HCT116 (cell line): ENCODE results near the gene DTNB.

Source experiments
- EZH2 ChIP-seq: fragments of 200-600 bp; sonication (generic); IDR thresholded peaks from 2 replicates; pipeline ENCODE4 v1.6.1; 2017; ENCODE audit warnings: antibody characterized with exemption, mixed run types
- JUND ChIP-seq: IDR thresholded peaks from 2 replicates; pipeline ENCODE4 v1.6.1; 2012
- POLR2A ChIP-seq: IDR thresholded peaks from 2 replicates; pipeline ENCODE4 v1.7.0; 2011; ENCODE audit warnings: borderline replicate concordance; ENCODE audit not compliant: insufficient read depth, insufficient read length; ENCODE audit errors: extremely low read depth
- POLR2AphosphoS5 ChIP-seq: IDR thresholded peaks from 2 replicates; pipeline ENCODE4 v1.6.1; 2011; ENCODE audit warnings: mild to moderate bottlenecking, low read depth, low read length, moderate library complexity
- RAD21 ChIP-seq: IDR thresholded peaks from 2 replicates; pipeline ENCODE4 v1.6.1; 2012; ENCODE audit warnings: low read depth, mild to moderate bottlenecking
- SIN3A ChIP-seq: IDR thresholded peaks from 2 replicates; pipeline ENCODE4 v1.6.1; 2012; ENCODE audit warnings: low read depth
- SRF ChIP-seq: IDR thresholded peaks from 2 replicates; pipeline ENCODE4 v1.6.1; 2012; ENCODE audit warnings: low read depth
- TCF7L2 ChIP-seq: IDR thresholded peaks from 2 replicates; pipeline ENCODE4 v1.7.0; 2011; ENCODE audit warnings: borderline replicate concordance, inconsistent platforms; ENCODE audit not compliant: insufficient read depth, insufficient read length; ENCODE audit errors: extremely low read depth
- YY1 ChIP-seq: IDR thresholded peaks from 2 replicates; pipeline ENCODE4 v1.6.1; 2011; ENCODE audit warnings: low read length, low read depth, moderate library complexity, mild to moderate bottlenecking; ENCODE audit not compliant: insufficient replicate concordance; ENCODE audit errors: extremely low read depth
- TF ChIP-seq, protein P1 (sequence below), 3 experiments: fragments of 200-600 bp in 1 of 3; sonication (generic) in 1 of 3; IDR thresholded peaks in 2 of 3; conservative IDR thresholded peaks in 1 of 3; 2 replicates each; pipeline ENCODE4 v1.5.1; 2012 to 2017; ENCODE audit warnings: low read depth in 2 of 3, low read length in 2 of 3, antibody characterized with exemption in 1 of 3, borderline replicate concordance in 1 of 3, control low read depth in 1 of 3, mild to moderate bottlenecking in 1 of 3, mixed read lengths in 1 of 3, mixed run types in 1 of 3, moderate library complexity in 1 of 3; ENCODE audit not compliant: insufficient read depth in 1 of 3
- TF ChIP-seq, protein P2 (sequence below): IDR thresholded peaks from 2 replicates; pipeline ENCODE4 v1.6.1; 2012

DNA sequence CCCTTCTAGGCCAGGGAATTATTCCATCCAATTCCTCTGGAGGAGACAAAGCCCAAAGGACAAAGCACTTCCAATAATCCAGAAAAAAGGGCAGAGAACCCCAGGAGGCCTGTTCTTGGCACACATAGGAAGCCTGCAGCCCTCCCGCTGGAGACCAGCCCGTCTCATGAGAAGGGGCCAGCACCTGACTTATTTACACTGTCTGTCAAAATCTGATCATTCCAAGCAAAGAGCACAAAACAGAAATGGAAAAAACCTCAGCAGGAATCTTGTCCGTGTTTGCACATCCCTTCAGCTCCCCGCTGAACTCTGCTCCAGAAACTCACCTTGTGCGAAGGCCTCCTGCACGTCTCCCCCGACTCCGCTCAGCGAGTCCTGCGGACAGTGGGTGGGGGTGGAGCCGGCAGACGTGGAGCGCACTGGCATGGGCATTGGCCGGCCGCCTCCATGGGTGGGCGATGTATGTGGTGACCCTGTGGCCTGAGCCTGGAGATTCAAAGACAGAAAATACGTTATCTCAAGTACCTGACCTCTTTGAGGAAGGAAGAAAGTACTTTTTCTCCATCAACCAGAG is 285.4 kb downstream of the DTNB start:
- TF ChIP-seq, protein P1, sequence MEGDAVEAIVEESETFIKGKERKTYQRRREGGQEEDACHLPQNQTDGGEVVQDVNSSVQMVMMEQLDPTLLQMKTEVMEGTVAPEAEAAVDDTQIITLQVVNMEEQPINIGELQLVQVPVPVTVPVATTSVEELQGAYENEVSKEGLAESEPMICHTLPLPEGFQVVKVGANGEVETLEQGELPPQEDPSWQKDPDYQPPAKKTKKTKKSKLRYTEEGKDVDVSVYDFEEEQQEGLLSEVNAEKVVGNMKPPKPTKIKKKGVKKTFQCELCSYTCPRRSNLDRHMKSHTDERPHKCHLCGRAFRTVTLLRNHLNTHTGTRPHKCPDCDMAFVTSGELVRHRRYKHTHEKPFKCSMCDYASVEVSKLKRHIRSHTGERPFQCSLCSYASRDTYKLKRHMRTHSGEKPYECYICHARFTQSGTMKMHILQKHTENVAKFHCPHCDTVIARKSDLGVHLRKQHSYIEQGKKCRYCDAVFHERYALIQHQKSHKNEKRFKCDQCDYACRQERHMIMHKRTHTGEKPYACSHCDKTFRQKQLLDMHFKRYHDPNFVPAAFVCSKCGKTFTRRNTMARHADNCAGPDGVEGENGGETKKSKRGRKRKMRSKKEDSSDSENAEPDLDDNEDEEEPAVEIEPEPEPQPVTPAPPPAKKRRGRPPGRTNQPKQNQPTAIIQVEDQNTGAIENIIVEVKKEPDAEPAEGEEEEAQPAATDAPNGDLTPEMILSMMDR (IDR thresholded peaks at IDR 0.05 in 2 of 3, conservative IDR thresholded peaks at IDR 0.05 in 1 of 3; ENCODE audit: borderline replicate concordance in 1 of 3, insufficient read depth in 1 of 3, low read depth in 2 of 3, low read length in 2 of 3): no peak
- TF ChIP-seq JUND: no peak
- no peak for TF ChIP-seq YY1
- no peak for TF ChIP-seq POLR2AphosphoS5
- TF ChIP-seq SIN3A: no peak
- TF ChIP-seq SRF: no peak
- no peak for TF ChIP-seq POLR2A
- no peak for TF ChIP-seq EZH2
- TF ChIP-seq, protein P2, sequence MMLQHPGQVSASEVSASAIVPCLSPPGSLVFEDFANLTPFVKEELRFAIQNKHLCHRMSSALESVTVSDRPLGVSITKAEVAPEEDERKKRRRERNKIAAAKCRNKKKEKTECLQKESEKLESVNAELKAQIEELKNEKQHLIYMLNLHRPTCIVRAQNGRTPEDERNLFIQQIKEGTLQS: no peak
- TF ChIP-seq RAD21: no peak
- no peak for TF ChIP-seq TCF7L2
